ENCODE measurements around the gene STXBP4. TPM values are rescaled to one million over a fixed set of nuclear protein-coding genes. Genes with fewer than 3 reads are reported as not detected.
A peak's percentile ranks its signal among the peaks of the same experiment; 100 is the strongest.

STXBP4 gene
- total RNA-seq, 1 donor from 2014 or later = 5.1 TPM

GRCh38 chr17:55005520-55005919, 37.0 kb downstream of the STXBP4 start:
- DNase-seq (ENCODE audit: low spot score) = no peak
- H3K36me3 Mint-ChIP-seq (ENCODE audit: low read depth) = peaks cover 2% of the 10 kb centered on the region
- intact Hi-C loops (cut with micrococcal nuclease) = no loop called here
- H3K27me3 Mint-ChIP-seq (ENCODE audit: insufficient read depth) = no peaks in the 10 kb centered on the region
- no peaks in the 10 kb centered on the region for H3K9me3 Mint-ChIP-seq
- no peaks in the 10 kb centered on the region for H3K4me1 Mint-ChIP-seq (ENCODE audit: low read depth)
- H3K27ac Mint-ChIP-seq = no peak overlapping the region
- H3K4me3 Mint-ChIP-seq = no peak overlapping the region

- Mint-ChIP-seq H3K4me3 (no peak overlapping the region), H3K27me3 (ENCODE audit: insufficient read depth) (no peaks in the 10 kb centered on the region)
Measured at GRCh38 chr17:55023626-55024025, 55.1 kb downstream of the STXBP4 start.

GRCh38 chr17:55037828-55038227, 69.3 kb downstream of the STXBP4 start:
- peaks cover 32% of the 10 kb centered on the region for H3K4me1 Mint-ChIP-seq (ENCODE audit: low read depth)
- DNase-seq (ENCODE audit: low spot score) = peak; percentile 45
- no peaks in the 10 kb centered on the region for H3K27me3 Mint-ChIP-seq (ENCODE audit: insufficient read depth)
- no peaks in the 10 kb centered on the region for H3K9me3 Mint-ChIP-seq
- intact Hi-C loops (cut with micrococcal nuclease) = loop anchor here (1.0 to 5.0 kb wide), 5 partner anchors 52 to 394 kb away; partner anchors contain the start of genes COX11 and STXBP4
- H3K4me3 Mint-ChIP-seq = no peak overlapping the region
- peaks cover 5% of the 10 kb centered on the region for H3K36me3 Mint-ChIP-seq (ENCODE audit: low read depth)
- no peak overlapping the region for H3K27ac Mint-ChIP-seq

More at GRCh38 chr17:55023626-55024025, 55.1 kb downstream of the STXBP4 start:
- DNase-seq (ENCODE audit: low spot score) = no peak
- no peaks in the 10 kb centered on the region for H3K36me3 Mint-ChIP-seq (ENCODE audit: low read depth)
- no peaks in the 10 kb centered on the region for H3K9me3 Mint-ChIP-seq
- intact Hi-C loops (cut with micrococcal nuclease) = no loop called here
- H3K4me1 Mint-ChIP-seq (ENCODE audit: low read depth) = no peaks in the 10 kb centered on the region
- H3K27ac Mint-ChIP-seq = no peak overlapping the region

GRCh38 chr17:55038291-55038690, 69.7 kb downstream of the STXBP4 start:
- Mint-ChIP-seq H3K36me3 (ENCODE audit: low read depth) (peaks cover 4% of the 10 kb centered on the region), H3K27me3 (ENCODE audit: insufficient read depth) (no peaks in the 10 kb centered on the region), H3K9me3 (no peaks in the 10 kb centered on the region), H3K4me3 (peak overlapping the region; percentile 5), H3K27ac (peak overlapping the region; percentile 15), H3K4me1 (ENCODE audit: low read depth) (peaks cover 32% of the 10 kb centered on the region)
- intact Hi-C loops (cut with micrococcal nuclease) = loop anchor here (1.0 to 5.0 kb wide), 4 partner anchors 52 to 394 kb away; partner anchors contain the start of genes COX11 and STXBP4
- DNase-seq (ENCODE audit: low spot score) = no peak

- no peak overlapping the region for H3K27ac Mint-ChIP-seq
- H3K9me3 Mint-ChIP-seq = no peaks in the 10 kb centered on the region
- H3K4me1 Mint-ChIP-seq (ENCODE audit: low read depth) = peaks cover 32% of the 10 kb centered on the region
- DNase-seq (ENCODE audit: low spot score) = no peak
- peaks cover 7% of the 10 kb centered on the region for H3K36me3 Mint-ChIP-seq (ENCODE audit: low read depth)
- intact Hi-C loops (cut with micrococcal nuclease) = no loop called here
- no peaks in the 10 kb centered on the region for H3K27me3 Mint-ChIP-seq (ENCODE audit: insufficient read depth)
- no peak overlapping the region for H3K4me3 Mint-ChIP-seq
Measured at GRCh38 chr17:55040611-55041010, 72.0 kb downstream of the STXBP4 start.

- intact Hi-C loops (cut with micrococcal nuclease) = loop anchor here (1.0 kb wide), 1 partner anchor 242 kb away; no protein-coding TSS in a partner anchor
- DNase-seq (ENCODE audit: low spot score) = no peak
Measured at GRCh38 chr17:55053855-55054254, 85.3 kb downstream of the STXBP4 start.

GRCh38 chr17:55054429-55054828, 85.9 kb downstream of the STXBP4 start:
- intact Hi-C loops (cut with micrococcal nuclease) = loop anchor here (1.0 kb wide), 1 partner anchor 242 kb away; no protein-coding TSS in a partner anchor
- Mint-ChIP-seq H3K27me3 (ENCODE audit: insufficient read depth) (no peaks in the 10 kb centered on the region), H3K36me3 (ENCODE audit: low read depth) (no peaks in the 10 kb centered on the region), H3K9me3 (no peaks in the 10 kb centered on the region), H3K27ac (no peak overlapping the region), H3K4me3 (no peak overlapping the region), H3K4me1 (ENCODE audit: low read depth) (no peaks in the 10 kb centered on the region)
- DNase-seq (ENCODE audit: low spot score) = no peak

More at GRCh38 chr17:55053855-55054254, 85.3 kb downstream of the STXBP4 start:
- H3K9me3 Mint-ChIP-seq = no peaks in the 10 kb centered on the region
- no peaks in the 10 kb centered on the region for H3K27me3 Mint-ChIP-seq (ENCODE audit: insufficient read depth)
- H3K27ac Mint-ChIP-seq = no peak overlapping the region
- H3K36me3 Mint-ChIP-seq (ENCODE audit: low read depth) = peaks cover under 1% of the 10 kb centered on the region
- no peaks in the 10 kb centered on the region for H3K4me1 Mint-ChIP-seq (ENCODE audit: low read depth)
- H3K4me3 Mint-ChIP-seq = no peak overlapping the region

GRCh38 chr17:55056526-55056925, 88.0 kb downstream of the STXBP4 start:
- Mint-ChIP-seq H3K36me3 (ENCODE audit: low read depth) (no peaks in the 10 kb centered on the region), H3K27me3 (ENCODE audit: insufficient read depth) (peaks cover 3% of the 10 kb centered on the region), H3K27ac (no peak overlapping the region), H3K9me3 (no peaks in the 10 kb centered on the region), H3K4me1 (ENCODE audit: low read depth) (no peaks in the 10 kb centered on the region), H3K4me3 (no peak overlapping the region)
- no peak for DNase-seq (ENCODE audit: low spot score)
- intact Hi-C loops (cut with micrococcal nuclease) = no loop called here

GRCh38 chr17:55057184-55057583, 88.6 kb downstream of the STXBP4 start:
- no peaks in the 10 kb centered on the region for H3K4me1 Mint-ChIP-seq (ENCODE audit: low read depth)
- no peaks in the 10 kb centered on the region for H3K9me3 Mint-ChIP-seq
- no peak overlapping the region for H3K4me3 Mint-ChIP-seq
- peaks cover 3% of the 10 kb centered on the region for H3K27me3 Mint-ChIP-seq (ENCODE audit: insufficient read depth)
- no peaks in the 10 kb centered on the region for H3K36me3 Mint-ChIP-seq (ENCODE audit: low read depth)
- no peak for DNase-seq (ENCODE audit: low spot score)
- H3K27ac Mint-ChIP-seq = no peak overlapping the region
- intact Hi-C loops (cut with micrococcal nuclease) = no loop called here

- intact Hi-C loops (cut with micrococcal nuclease) = no loop called here
- no peak for DNase-seq (ENCODE audit: low spot score)
- Mint-ChIP-seq H3K4me1 (ENCODE audit: low read depth) (no peaks in the 10 kb centered on the region), H3K9me3 (no peaks in the 10 kb centered on the region), H3K27ac (no peak overlapping the region), H3K36me3 (ENCODE audit: low read depth) (no peaks in the 10 kb centered on the region), H3K4me3 (no peak overlapping the region), H3K27me3 (ENCODE audit: insufficient read depth) (peaks cover 3% of the 10 kb centered on the region)
Measured at GRCh38 chr17:55059724-55060123, 91.2 kb downstream of the STXBP4 start.

- H3K4me1 Mint-ChIP-seq (ENCODE audit: low read depth) = no peaks in the 10 kb centered on the region
- intact Hi-C loops (cut with micrococcal nuclease) = no loop called here
- no peak for DNase-seq (ENCODE audit: low spot score)
- H3K4me3 Mint-ChIP-seq = no peak overlapping the region
- no peaks in the 10 kb centered on the region for H3K9me3 Mint-ChIP-seq
- H3K27ac Mint-ChIP-seq = no peak overlapping the region
- H3K36me3 Mint-ChIP-seq (ENCODE audit: low read depth) = no peaks in the 10 kb centered on the region
- peaks cover 8% of the 10 kb centered on the region for H3K27me3 Mint-ChIP-seq (ENCODE audit: insufficient read depth)
Measured at GRCh38 chr17:55062921-55063320, 94.4 kb downstream of the STXBP4 start.

- Mint-ChIP-seq H3K27me3 (ENCODE audit: insufficient read depth) (peaks cover 8% of the 10 kb centered on the region), H3K4me1 (ENCODE audit: low read depth) (no peaks in the 10 kb centered on the region), H3K27ac (no peak overlapping the region), H3K4me3 (no peak overlapping the region), H3K36me3 (ENCODE audit: low read depth) (no peaks in the 10 kb centered on the region), H3K9me3 (no peaks in the 10 kb centered on the region)
- intact Hi-C loops (cut with micrococcal nuclease) = no loop called here
- DNase-seq (ENCODE audit: low spot score) = no peak
Measured at GRCh38 chr17:55063885-55064874, 95.6 kb downstream of the STXBP4 start.

- Mint-ChIP-seq H3K9me3 (no peaks in the 10 kb centered on the region), H3K4me3 (no peak overlapping the region), H3K4me1 (ENCODE audit: low read depth) (peaks cover 3% of the 10 kb centered on the region), H3K27ac (no peak overlapping the region), H3K27me3 (ENCODE audit: insufficient read depth) (peaks cover 5% of the 10 kb centered on the region), H3K36me3 (ENCODE audit: low read depth) (no peaks in the 10 kb centered on the region)
- no peak for DNase-seq (ENCODE audit: low spot score)
- intact Hi-C loops (cut with micrococcal nuclease) = no loop called here
Measured at GRCh38 chr17:55067697-55068439, 99.3 kb downstream of the STXBP4 start.
